GM19025 (cell line): ENCODE results near the gene VIPR2.

Source experiments
- ATAC-seq: cut with Tn5 transposase; IDR thresholded peaks from one replicate; pipeline ENCODE4 v1.9.1; 2021; ENCODE audit warnings: mild to moderate bottlenecking, low read depth, moderate library complexity; ENCODE audit not compliant: unreplicated experiment

Gene VIPR2

GRCh38 chr7:159158125-159158887, 13.6 kb upstream of the VIPR2 start:
- ATAC-seq = no peak

GRCh38 chr7:159157714-159158113, 13.0 kb upstream of the VIPR2 start:
- ATAC-seq = no peak

DNA sequence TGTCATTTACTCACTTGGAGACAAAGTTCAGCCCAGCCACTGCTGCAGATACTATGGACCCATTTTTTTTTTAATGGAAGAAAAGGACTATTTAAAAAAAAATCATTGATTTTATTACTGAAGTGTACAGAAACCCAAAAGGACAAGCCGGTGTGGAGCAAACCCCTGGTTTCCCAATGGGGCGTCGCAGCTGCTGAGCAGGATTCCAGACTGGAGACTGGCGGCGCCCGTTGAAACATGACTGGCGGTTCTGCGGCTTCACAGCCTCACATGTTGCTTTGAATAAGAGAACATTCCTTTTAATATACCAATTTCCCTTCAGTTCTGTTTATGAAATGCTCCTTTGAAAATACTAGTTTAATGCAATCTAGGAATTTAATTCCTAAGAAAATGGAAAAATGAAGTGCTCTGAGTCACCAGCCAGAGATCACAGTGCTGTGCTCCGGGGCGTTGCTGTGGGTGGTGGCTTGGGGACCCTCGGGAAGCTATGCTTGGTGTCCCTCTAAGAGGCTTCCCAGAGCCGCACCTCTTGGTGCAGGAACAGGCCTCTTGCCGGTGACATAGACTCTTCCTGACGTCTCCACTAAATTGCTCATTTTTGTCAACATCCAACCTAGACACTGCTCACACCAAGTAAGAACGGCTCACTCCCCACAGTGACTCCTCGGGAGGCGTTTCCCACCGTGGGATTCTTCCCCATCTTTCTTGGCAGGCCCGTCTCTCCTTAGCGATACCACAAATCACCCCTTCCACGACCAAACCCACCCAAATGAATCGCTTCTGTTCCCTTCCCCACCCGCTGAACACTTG, 12.0 kb upstream of the VIPR2 start:
- ATAC-seq = no peak

GRCh38 chr7:159155410-159155809, 10.7 kb upstream of the VIPR2 start:
- ATAC-seq = no peak

- no peak for ATAC-seq
Measured at GRCh38 chr7:159154243-159154642, 9.6 kb upstream of the VIPR2 start.

- no peak for ATAC-seq
Measured at GRCh38 chr7:159153511-159153910, 8.8 kb upstream of the VIPR2 start.

DNA sequence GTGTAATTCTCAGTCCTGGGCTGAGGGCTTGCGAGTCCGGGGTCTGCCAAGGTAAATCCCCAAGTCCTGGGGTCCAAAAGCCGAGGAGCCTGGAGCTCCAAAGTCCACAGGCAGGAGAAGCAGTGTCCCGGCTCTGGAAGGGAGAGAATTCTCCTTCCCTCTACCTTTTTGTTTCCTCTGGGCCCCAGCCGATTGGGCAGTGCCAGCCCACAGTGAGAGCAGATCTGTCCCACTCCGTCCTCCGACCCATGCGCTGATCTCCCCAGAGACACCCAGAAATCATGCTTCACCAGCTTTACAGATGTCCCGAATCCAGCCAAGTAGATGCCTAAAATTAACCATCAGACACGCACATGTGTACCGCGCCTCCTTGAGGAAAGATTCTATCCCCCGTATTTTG, 8.1 kb upstream of the VIPR2 start:
- ATAC-seq = no peak

- ATAC-seq = no peak
Measured at GRCh38 chr7:159151231-159151630, 6.6 kb upstream of the VIPR2 start.

DNA sequence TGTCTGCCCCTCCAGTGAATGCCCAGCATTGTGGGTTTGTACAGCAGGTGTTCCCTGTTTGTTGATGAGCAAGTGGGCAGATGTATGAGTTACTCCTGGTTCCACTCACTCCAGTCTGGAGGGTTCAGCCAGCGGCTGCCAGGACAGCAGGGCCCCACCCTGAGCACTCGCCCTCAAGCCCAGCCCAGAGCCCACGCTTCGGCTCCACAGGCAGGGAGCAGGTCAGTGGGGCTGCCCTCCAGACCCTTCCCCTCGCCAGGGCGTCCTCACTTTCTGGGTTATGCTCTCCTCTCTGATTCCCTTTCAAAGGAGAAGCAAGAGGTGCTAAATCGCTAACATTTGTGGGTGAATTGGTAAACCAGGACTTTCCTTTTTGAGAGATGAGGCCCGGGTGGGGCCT, 4.8 kb upstream of the VIPR2 start:
- no peak for ATAC-seq

- no peak for ATAC-seq
Measured at GRCh38 chr7:159148430-159149395, 4.0 kb upstream of the VIPR2 start.

GRCh38 chr7:159147687-159148086, 3.0 kb upstream of the VIPR2 start:
- no peak for ATAC-seq

- no peak for ATAC-seq
Measured at GRCh38 chr7:159147246-159147645, 2.6 kb upstream of the VIPR2 start.

DNA sequence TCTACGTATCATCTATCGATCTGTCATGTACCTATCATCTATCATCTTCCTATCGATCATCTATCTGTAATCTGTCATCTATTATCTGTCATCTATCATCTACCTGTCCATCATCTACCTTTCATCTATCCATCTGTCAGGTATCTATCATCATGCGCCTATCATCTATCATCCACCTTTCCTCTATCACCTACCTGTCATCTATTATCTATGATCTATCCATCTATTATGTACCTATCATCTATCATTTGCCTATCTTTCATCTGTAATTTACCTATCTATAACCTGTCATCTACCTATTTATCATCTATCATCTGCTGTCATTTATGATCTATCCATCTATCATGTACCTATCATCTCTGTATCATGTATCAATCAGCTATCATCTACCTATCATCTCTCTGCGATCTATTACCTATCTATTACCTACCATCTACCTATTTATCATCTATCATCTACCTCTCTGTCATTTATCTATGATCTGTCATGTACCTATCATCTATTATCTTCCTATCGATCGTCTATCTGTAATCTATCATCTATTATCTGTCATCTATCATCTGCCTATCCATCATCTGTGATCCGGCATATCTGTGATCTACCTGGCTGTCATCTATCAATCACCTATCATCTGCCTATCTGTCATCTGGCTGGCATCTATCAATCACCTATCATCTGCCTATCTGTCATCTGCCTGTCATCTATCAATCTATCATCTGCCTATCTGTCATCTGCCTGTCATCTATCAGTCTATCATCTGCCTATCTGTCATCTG, 1.6 kb upstream of the VIPR2 start:
- ATAC-seq = no peak

GRCh38 chr7:159145490-159145855, 806 bp upstream of the VIPR2 start:
- ATAC-seq = no peak

DNA sequence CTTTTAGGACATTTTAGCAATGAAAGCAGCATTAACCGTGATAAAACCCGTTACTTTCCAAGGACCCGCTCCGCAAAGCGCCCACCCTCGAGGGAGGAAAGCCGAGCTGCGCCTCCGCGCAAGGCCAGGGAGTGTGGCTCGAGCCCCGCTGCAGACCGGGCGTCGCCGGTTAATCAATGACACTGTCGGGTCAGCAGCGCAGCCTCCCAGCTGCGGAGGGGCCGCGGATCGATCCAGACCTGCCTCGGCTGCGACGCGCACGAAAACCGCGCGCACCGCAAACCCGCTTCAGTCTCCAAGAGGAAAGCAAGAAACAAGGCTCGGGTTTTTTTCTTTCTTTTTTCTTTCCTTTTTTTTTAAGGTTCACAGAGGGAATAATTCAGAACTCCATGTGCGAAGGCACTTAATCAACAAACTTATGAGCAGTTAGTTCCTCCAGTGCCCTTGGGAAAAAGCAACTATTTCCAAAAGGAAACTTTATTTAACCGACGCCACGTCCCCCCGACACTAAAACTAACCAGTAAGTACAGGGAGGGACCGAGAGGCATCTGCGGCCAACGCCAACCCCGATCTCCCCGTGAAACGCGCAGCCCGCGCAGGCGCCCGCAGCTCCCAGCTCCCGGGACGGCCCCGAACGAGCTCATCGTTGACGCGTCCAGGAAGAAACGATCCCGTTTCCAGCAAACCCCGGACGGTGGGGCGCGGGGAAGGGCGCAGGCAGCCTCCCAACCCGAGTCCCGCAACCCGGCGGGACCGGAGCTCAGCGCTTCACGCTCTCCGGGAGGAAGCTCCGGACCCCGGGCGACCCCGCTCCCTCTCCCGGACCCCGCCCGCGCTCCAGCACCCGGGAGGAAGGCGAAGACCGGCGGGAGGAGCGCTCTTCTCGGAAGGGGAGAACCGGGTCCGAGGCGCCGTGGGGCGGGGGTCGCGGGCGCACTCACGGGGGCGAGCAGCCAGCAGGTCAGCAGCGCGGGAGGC, 598 bp downstream of the VIPR2 start:
- no peak for ATAC-seq

GRCh38 chr7:159142730-159143129, 1.9 kb downstream of the VIPR2 start:
- no peak for ATAC-seq

DNA sequence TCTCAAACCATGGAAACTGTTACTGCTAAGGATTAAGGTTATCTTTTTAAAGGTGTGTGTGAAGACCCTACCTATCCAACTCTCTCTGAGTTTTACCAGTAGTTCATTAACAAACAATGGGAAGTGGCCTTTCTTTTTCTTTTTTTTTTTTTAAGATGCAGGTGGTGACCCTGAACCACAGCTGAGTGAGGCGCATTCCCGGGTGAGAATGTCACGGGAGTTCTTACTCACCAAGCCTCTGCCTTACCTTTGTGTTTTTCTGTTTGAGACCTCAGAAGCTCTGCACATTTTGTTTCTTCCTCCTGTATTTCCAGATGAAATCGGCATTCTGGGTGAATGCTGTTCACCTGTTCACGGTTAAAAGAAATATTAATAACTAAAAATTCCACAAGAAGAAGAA, 2.5 kb downstream of the VIPR2 start:
- no peak for ATAC-seq

DNA sequence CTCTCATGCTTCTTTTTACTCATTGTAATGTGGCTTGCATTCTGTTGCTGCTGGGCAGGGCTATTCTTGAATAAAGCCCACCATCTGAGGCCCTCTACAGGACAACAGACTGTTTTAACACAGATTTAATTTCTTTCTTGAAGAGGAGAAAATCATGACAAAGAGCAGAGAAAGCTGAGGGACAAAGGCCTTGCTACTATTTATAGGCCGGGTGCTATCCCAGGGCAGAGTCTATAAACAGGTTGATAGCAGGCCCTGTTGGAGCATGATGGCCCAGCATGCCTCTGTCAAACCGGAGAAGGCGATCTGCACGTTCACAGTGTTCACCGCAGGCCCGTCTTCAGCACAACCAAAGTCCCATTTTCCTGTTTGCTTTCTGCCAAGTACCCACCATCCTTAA, 3.0 kb downstream of the VIPR2 start:
- ATAC-seq = no peak

GRCh38 chr7:159141167-159141566, 3.5 kb downstream of the VIPR2 start:
- no peak for ATAC-seq
